ENCODE measurements around the gene NCOR1.

DNA sequence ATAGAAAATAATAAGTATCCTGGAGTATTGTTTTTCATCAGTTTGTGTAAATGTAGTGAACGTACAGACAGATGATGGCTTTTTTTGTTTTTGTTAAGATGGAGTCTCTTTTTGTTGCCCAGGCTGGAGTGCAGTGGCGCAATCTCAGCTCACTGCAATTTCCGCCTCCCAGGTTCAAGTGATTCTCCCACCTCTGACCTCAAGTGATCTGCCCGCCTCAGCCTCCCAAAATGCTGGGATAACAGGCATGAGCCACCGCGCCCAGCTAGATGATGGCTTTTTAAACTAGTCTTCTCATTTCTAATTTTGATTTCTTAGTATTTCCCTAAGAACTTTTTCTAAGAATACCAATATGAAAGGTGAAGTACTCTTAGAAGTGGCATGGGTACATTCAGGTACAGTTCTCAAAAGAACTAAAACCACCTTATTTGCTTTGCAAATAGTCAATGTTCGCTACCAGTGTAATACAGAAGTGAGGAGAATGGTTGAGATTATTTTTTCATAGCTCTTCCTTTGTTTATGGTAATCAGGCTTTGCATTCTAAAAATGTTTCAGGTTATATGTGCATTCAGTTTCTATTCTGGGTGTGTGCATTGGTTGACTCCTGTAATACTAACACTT is 181.5 kb downstream of the NCOR1 start:
- TF ChIP-seq NFATC3 (IDR thresholded peaks at IDR 0.05) (no peak), IRF2 (CRISPR knock-in tag; IDR thresholded peaks at IDR 0.05) (no peak), ZNF668 (CRISPR knock-in tag; IDR thresholded peaks at IDR 0.05) (no peak), ZNF280B (CRISPR knock-in tag; IDR thresholded peaks at IDR 0.05) (no peak), CTCF (IDR thresholded peaks at IDR 0.05 in 2 of 3, conservative IDR thresholded peaks at IDR 0.05 in 1 of 3; ENCODE audit: insufficient read depth in 2 of 3, low read depth in 1 of 3, low read length in 3 of 3) (no peak), ZNF23 (CRISPR knock-in tag; IDR thresholded peaks at IDR 0.05) (no peak), CBFB (CRISPR knock-in tag; IDR thresholded peaks at IDR 0.05) (no peak), GATAD2B (IDR thresholded peaks at IDR 0.05; ENCODE audit: borderline replicate concordance) (no peak), ZNF589 (CRISPR knock-in tag; IDR thresholded peaks at IDR 0.05; ENCODE audit: low read depth) (no peak), ZNF766 (CRISPR knock-in tag; conservative IDR thresholded peaks at IDR 0.05) (no peak), STAT5B (CRISPR knock-in tag; IDR thresholded peaks at IDR 0.05) (no peak), CREB1 (IDR thresholded peaks at IDR 0.05) (no peak), CREB1 (CRISPR knock-in tag; IDR thresholded peaks at IDR 0.05) (no peak)
- TF ChIP-seq, protein P1, sequence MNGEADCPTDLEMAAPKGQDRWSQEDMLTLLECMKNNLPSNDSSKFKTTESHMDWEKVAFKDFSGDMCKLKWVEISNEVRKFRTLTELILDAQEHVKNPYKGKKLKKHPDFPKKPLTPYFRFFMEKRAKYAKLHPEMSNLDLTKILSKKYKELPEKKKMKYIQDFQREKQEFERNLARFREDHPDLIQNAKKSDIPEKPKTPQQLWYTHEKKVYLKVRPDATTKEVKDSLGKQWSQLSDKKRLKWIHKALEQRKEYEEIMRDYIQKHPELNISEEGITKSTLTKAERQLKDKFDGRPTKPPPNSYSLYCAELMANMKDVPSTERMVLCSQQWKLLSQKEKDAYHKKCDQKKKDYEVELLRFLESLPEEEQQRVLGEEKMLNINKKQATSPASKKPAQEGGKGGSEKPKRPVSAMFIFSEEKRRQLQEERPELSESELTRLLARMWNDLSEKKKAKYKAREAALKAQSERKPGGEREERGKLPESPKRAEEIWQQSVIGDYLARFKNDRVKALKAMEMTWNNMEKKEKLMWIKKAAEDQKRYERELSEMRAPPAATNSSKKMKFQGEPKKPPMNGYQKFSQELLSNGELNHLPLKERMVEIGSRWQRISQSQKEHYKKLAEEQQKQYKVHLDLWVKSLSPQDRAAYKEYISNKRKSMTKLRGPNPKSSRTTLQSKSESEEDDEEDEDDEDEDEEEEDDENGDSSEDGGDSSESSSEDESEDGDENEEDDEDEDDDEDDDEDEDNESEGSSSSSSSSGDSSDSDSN (IDR thresholded peaks at IDR 0.05; ENCODE audit: borderline replicate concordance in 1 of 2, low read depth in 2 of 2, low read length in 2 of 2), result no peak
- TF ChIP-seq, protein P2, sequence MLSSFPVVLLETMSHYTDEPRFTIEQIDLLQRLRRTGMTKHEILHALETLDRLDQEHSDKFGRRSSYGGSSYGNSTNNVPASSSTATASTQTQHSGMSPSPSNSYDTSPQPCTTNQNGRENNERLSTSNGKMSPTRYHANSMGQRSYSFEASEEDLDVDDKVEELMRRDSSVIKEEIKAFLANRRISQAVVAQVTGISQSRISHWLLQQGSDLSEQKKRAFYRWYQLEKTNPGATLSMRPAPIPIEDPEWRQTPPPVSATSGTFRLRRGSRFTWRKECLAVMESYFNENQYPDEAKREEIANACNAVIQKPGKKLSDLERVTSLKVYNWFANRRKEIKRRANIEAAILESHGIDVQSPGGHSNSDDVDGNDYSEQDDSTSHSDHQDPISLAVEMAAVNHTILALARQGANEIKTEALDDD (IDR thresholded peaks at IDR 0.05), result no peak
